Ammon's horn (tissue), 1 donor: ENCODE data around the gene PDSS2.

Experiments
- DNase-seq: peaks from one replicate; pipeline ENCODE4 v3.0.0-alpha.2; 2016; ENCODE audit warnings: low spot score

PDSS2 gene

DNA sequence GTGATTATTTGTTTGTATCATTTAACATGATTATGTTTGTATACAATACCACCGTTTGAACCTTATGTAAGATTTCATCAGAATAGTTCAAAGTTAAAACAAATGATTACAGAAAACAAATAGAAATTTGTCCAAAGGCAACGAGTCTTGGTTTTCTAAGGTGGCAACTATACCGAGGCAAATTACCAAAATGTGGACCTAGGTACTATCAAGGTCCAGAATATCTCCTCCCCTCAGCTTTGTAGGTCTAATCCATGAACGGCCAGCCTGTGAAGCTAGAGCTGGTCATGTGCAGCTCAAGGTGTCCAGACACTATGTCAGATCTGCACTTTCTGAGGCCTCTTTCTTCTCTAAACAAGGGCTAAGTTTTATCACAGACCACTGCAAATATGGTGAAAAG lies 192.4 kb downstream of the PDSS2 start:
- no peak for DNase-seq

DNA sequence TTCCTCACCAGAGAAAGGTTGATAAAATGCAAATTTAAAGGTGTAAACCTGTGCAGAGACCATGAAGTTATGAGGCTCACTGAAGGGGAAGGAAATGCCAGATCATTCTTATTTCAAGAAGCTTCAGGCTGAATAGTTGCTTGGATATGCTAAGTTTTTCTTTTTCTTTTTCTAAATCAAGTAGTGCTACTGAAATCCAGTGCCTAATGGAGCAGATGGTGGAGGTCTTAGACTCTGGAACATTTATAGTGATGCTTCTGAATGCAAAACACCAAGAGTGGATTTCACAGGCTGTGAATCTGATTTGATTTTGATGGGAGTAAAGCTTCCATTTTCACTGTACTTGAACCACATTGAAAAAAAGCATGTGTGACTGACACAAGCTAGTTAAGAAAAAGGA lies 192.8 kb downstream of the PDSS2 start:
- peak; percentile 9 for DNase-seq

DNA sequence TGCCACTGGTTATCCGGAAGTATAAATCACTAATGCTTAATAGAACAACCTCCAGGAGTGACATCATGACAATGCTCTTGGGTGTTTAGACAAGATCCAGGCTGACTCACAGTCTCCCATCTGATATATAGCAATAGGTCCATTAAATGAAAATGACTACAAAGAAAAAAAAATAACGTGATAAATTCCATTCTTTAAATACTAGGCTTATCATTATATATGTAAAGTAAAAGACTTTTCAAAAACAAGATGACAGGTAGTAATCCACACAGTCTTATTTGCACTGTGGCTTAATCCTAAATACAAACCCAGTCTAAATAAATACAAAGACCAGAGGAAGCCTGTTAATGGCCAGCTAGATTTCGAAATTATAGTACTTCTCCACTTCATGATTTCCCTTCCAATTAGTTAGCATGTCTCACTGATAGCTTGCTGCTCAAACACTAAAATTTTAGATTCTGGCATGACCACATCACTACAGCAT lies 195.0 kb downstream of the PDSS2 start:
- DNase-seq: no peak

DNA sequence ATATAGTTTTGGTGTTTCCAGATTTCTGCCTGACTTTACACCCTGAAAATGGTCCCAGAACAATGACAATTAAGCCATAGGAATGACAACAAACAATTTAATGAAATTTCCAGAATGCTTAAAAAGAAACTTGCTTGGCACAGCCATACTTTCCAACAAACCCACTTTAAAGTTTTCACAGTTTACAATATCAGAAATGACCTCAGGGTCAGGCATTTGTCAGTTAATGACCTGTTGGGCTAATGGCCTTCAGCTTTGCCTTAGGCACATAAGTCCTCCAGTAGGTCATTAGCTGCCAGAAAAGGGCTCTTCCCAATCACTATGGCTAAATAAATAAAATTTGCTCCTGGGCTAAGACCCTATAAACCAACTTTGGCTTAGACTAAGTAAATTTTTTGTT lies 199.4 kb downstream of the PDSS2 start:
- DNase-seq: no peak

DNA sequence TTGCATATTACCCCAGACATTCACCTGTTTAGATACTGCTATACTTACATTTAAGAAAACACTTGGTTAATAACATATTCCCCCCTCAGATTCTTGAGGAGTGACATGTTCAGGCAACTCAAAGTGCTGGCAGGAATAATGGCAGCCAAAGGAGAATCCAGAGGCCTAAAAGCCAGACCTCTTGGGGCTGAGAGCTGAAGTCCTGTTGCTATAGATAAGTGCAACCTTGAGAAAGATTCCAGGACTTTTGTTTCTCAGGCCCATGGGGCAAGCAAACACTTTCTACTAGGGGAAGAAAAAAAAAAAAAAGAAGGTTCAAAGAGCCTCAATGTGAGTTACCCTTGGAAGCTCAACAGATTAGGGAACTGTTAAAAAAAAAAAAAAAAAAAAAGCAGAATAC lies 211.2 kb downstream of the PDSS2 start:
- DNase-seq: no peak

DNA sequence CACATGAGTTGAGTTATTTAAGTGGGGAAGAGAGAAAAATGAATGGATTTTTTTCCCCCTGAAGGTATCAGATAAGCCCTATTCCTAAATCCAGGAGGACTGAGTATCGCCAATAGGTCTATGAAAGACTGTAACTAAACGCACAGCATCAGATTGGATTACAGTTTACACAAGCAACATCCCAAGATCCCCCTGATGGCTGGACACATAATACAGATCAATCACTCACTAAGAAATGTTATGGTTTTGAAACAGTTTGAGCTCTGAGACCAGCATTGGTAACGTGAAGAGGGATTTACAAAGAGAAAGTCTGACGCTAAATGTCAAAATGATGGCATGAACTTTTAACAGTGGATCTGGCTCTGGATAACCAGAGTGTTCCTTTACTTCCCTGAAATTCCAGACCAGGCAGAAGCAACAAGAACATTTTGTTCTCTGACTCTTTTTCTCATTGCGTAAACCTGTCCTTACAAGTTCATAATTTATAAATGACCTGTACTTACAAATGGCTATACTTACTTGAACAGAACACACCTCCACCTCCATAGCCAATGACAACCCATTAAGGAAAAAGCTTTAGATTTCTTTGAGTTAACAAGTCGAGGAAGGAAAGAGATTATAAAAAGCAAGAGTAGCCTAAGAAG lies 212.3 kb downstream of the PDSS2 start:
- no peak for DNase-seq

DNA sequence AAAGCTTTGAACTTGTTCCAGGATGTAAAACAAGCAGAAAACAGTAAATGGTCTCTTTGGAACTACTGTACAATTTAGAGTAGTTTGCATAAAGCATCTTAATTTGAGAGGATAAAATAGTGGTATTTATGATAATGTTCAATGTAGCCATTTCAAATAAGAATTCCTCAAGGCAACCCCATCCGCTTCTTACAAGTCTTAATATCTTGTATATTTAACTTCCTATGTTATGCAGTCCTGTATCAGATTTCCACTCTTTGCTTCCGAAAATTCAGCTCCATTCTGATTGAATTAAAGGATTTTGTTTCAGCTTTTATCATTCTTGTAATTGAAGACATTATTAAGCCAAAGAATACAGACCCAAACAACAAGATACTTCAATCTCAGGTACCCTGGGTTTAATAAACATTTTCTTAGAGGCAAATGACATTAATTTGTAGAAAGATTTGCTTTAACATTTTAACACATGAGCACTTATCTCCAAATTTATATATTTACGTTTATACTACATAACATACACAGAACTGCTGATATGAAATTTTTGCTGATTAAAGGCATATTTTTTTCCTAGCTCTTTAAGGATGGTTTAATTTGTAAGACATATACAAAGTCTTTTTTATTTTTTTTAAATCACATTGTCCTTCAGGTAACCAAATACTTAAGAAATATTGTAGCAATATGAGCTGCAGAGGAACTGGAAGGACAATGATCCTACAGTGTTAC lies 213.0 kb downstream of the PDSS2 start:
- no peak for DNase-seq

DNA sequence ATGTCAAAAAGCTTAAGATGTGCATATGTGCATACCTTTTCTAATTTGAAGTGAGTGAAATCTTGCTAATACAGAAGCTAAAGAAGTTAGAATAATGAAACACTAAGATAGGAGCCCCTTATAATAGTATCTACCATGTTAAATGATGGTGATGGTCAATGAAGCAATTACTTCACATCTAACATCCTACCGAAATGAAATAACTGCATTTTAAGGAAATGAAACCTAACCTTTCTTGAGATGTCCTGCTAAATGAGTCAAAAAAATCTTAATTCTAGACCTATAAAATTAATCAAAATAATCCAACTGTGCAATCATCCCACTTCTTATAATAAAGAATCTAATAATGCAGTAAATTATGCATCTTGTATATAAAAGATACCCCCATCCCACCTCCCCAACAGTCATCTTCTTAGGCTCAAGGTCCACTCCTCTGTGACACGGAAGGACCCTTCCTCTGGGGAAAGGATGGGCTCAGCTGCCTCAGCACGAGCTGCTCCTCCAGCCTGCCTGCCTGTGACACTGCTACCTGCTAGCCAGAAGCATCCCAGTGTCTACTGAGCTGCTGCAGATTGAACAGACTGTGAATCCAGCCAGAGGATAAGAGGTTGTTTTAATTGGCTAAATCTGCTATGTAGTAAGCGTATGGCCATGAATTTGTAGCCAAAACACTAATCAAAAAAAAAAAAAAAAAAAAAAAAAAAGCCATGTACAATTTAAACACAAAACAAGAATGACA lies 214.5 kb downstream of the PDSS2 start:
- DNase-seq: peak; percentile 8

DNA sequence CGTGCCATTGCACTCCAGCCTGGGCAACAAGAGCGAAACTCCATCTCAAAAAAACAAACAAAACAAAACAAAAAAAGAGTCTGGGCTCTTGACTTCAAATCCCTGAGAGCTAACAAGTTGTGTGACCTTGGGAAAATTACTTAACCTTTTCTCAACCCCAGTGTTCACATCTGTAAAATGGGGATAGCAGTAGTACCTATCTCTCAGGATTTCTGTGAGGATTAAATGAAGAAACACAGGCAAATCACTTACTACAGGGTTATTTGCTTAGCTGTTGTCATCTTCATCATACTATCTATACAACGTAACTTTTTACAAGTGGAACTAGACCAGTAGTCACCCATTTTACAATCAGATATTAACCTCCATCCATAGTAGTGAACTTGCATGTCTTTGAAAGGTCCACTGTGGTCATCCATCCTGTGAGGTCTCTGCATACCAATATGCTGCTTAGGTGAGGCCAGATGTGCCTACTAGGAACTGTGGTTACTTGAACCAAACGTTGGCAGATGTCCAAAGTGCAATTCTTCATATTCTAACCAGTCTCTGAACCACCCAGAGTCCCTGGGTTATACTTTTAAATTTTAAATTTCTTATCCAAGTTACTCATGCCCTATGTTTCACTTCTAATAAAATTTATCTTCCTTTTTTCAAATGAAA lies 215.2 kb downstream of the PDSS2 start:
- no peak for DNase-seq

DNA sequence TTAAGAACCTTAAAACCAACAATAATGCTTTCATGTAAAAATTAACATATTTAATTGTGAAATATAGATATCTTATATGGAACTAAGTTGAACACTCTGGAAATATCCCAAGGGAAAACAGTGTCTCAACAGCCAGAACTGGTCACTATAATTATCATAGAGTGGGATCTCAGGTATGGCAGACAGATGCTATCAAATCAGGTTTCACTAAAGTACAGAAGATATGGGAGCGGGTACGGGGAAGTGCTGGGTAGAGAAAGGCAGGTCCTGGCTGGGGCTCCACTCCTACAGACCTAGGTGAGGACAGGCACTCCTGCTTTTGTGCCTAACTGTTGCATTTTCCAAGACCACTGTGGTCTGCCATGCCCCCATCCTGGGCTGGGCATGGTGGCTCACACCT lies 215.9 kb downstream of the PDSS2 start:
- no peak for DNase-seq

DNA sequence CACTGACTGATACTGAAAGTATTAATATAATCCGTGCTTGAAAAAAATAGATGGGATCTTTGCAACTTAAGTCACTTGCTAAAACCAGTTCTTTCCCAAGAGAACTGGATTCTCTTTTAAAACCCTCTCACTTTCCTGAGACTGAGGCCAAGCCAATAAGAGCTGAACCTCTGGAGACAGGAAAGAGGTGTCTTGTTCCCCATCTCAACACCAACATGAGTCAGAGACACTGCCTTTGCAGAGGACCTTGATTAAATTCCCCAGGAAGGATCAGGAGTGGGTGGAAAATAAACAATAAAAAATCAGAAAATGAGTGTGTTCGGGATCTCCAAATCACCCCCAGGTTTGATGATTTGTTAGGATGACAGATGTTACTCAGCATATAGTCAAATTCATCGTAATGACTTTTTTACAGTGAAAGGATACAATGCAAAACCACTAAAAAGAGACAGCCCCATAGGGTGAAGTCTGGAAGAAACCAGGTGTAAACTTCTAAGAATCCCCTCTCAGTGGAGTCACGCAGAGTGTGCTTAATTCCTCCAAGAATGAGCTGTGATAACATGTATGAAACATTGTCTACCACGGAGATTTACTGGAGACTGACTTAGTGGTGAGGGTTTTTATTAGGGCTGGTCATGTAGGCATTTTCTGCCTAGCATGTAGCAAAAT lies 221.2 kb downstream of the PDSS2 start:
- no peak for DNase-seq

DNA sequence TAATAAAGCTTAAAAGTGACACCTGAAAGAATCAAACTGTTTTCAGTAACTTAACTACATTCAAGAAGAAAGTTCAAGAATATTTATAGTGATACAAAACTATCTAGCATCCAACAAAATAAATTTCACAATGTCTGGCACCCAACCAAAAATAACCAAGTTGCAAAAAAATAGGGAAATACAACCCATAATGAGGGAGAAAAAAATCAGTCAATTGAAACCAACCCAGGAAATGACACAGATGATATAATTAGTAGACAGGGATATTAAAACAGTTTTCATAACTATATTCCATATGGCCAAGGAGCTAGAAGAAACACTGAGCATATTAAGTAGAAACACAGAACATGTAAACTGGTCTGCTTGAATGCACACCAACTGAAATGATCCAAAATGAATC lies 223.9 kb downstream of the PDSS2 start:
- no peak for DNase-seq

DNA sequence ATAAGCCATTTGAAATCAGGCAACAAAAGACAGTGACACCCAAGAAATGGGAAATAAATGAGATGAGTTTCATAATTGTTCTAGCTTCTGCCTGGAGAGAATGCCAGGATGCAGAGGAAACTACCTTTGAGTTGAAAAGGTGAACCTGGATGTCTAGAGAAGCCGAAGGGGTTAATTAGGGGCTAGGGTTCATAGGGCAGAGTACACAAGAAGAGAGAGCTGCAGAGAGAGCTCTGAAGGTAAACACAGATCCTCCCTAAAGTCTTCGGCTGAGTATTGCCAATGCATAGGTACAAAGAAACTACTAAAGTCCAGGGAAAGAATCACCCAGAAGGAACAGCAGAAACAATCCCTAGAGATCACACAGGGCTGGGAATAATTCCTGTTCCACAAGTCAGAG lies 224.4 kb downstream of the PDSS2 start:
- DNase-seq: no peak

DNA sequence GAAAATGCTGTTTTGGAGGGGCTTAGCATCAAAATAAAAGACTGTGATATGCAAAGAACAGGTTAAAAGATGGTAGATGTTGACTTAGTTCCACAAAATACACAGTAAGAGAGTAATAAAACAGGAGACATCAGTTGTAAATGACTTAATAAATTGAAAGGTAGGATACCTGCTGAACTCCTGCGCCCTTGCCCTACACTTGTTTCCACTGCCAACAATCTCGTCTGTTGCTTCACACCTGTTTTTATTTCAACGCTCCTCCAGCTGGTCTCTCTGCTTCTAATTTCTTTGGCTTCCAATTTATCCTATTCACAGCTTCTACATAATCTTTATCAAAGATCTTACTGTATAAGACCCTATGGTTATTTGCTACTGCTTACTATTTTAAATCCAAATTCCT lies 228.1 kb downstream of the PDSS2 start:
- no peak for DNase-seq

DNA sequence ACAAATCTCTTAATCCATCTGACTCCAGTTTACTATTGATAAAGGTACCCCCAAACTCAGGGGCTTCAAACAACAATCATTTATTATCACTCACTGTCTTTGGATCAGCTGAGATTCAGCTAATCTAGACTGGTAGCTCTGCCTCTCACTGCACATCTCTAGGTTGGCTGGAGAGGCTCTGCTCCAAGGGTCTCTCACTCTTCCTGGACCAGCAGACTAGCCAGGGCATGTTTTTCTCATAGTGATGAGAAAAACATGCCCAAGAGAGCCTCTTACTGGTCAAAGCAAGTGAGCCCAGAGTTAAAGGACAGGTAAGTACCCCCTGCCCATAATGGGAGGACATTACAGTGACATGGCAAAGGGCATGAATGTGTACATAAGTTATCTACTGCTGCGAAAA lies 228.9 kb downstream of the PDSS2 start:
- no peak for DNase-seq

DNA sequence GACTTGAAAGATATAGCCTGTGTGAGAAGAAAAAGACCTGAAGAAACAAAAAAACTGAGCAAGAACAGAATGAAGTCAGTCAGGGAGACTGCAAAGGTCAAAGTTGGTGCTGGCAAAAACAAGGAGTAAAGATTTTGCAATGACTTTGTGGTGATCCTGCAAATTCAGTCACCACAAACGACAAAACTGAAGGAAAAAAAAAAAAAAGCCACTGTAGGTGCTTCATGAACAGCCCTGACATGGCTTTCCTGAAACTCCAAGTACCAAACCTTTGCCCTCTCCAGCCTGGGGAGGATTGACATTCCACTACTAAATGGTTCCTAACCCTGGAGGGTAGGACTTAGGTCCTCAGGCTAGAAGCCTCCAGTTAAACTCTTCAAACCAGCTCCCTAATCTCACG lies 229.3 kb downstream of the PDSS2 start:
- no peak for DNase-seq

DNA sequence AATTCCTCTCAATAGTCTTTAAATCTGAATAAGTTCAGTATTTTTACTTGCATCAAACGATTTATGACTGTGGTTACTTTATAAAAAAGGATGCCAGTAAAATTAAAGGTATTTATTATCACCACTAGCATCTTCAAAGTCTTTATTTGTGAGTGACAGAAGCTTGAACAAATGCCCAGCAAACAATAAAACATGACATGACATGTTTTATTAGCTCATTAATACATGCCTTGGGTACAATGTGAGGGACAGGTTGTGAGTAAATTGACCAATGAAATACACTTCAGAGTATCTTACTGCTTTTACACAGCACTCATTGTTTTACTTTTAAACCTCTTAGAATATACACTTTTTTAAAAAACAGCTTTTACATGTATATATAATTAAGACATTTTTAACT lies 230.6 kb downstream of the PDSS2 start:
- DNase-seq: no peak

DNA sequence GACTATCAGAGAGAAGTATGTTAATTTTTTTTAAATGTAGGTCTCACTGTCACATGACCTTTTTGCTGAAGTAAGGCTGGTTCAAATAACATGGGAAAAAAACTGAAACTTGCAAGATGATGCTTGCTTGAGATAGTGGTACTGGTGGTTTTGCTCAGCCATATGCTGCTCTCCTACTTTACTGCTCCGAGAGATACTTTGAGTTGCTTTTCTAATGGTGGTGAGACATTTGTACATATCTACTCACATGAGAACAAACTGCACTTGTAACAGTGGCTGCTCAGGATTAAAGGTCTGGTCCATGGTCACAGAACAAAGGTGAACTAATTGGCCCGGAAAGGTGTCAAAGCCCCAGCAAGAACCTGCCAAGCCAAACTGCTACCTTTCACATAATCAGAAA lies 237.8 kb downstream of the PDSS2 start:
- no peak for DNase-seq

DNA sequence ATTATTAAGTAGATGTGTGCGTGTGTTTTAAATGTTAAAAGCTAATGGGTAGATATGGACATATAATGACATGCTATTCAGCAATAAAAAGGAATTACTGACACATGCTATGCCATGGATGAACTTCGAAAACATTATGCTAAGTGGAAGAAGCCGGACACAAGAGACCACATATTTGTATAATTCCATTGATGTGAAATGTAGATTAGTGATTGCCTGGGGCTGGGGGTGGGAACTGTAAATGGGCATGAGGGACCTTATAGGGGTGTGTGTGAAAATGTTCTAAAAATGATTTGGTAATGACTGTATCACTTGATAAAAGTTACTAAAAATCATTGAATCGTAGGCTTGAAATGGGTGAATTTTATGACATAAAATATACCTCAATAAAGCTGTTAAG lies 239.5 kb downstream of the PDSS2 start:
- no peak for DNase-seq

DNA sequence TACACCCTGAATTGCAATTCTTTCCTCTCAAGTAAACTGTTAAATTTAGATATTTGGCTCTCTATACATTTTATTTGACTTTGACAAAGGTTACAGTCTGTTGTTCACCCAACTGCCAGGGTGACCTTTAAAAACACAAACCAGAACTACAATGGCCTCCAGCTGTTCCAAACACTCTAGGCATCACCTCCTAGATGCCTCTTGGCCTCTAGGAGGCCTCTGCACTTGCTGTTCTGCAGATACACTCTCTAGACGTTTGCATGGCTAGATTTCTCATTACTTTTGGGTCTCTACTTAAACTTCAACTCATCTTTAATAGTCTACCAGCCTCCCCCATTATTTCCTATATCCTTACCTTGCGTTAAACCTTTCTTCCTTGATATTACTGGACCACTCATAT lies 241.2 kb downstream of the PDSS2 start:
- no peak for DNase-seq

DNA sequence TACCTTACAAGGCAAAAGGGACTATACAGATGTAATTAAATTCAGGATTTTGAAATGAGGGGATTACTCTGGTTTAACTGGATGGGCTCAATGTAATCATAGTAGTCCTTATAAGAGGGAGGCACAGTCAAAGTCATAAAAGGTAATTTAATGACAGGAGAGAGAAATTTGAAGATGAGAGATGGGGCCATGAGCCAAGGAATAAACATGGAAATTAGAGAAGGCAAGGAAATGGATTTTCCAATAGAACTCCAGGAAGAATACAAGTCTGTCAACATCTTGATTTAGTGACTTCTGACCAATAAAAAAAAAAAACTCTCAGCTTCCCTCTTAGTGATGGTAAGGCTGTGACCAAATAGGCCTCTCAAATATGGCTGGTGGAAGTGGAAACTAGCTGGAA lies 242.1 kb downstream of the PDSS2 start:
- no peak for DNase-seq
